Myocyte (in vitro differentiated cells): ENCODE results near the gene GAS6. TPM values are rescaled to one million over a fixed set of nuclear protein-coding genes. Genes with fewer than 3 reads are reported as not detected.
A peak's percentile ranks its signal among the peaks of the same experiment; 100 is the strongest.

Experiments
- DNase-seq: peaks from one replicate; pipeline ENCODE4 v3.0.0-alpha.2; 2012; ENCODE audit warnings: low read depth
- total RNA-seq: library from RNA; depleted of rRNA; stranded (reverse); fragments of >200 nt; gene quantifications from 2 replicates; pipeline ENCODE4 v1.2.3, GENCODE V29; 2014

Gene GAS6
- total RNA-seq, 1 donor from 2014 or later: 172 TPM

GRCh38 chr13:113822956-113823744 is 40.7 kb downstream of the GAS6 start:
- DNase-seq: no peak

GRCh38 chr13:113822266-113822665 is 41.6 kb downstream of the GAS6 start:
- DNase-seq: no peak

DNA sequence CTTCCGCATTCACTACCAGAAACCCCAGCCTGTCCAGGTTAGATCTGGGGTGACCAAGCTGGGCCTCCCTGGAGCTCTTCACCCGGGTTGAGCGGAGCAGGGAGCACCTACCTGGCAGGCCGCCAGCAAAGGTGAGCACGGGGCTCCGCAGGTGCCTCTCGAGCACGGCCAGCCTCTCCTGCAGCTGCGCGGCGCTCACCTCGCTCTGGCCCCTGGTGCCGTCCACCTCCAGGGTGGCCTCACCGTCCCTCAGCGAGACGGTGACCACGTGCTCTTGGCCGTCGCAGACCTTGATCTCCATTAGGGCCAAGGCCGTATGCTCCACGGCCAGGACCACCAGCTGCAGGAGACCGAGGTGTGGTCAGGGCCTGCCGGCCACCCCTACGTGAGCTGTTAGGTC is 42.0 kb downstream of the GAS6 start:
- no peak for DNase-seq

- DNase-seq: peak; percentile 98
Observed at GRCh38 chr13:113820813-113821651, 42.8 kb downstream of the GAS6 start.

DNA sequence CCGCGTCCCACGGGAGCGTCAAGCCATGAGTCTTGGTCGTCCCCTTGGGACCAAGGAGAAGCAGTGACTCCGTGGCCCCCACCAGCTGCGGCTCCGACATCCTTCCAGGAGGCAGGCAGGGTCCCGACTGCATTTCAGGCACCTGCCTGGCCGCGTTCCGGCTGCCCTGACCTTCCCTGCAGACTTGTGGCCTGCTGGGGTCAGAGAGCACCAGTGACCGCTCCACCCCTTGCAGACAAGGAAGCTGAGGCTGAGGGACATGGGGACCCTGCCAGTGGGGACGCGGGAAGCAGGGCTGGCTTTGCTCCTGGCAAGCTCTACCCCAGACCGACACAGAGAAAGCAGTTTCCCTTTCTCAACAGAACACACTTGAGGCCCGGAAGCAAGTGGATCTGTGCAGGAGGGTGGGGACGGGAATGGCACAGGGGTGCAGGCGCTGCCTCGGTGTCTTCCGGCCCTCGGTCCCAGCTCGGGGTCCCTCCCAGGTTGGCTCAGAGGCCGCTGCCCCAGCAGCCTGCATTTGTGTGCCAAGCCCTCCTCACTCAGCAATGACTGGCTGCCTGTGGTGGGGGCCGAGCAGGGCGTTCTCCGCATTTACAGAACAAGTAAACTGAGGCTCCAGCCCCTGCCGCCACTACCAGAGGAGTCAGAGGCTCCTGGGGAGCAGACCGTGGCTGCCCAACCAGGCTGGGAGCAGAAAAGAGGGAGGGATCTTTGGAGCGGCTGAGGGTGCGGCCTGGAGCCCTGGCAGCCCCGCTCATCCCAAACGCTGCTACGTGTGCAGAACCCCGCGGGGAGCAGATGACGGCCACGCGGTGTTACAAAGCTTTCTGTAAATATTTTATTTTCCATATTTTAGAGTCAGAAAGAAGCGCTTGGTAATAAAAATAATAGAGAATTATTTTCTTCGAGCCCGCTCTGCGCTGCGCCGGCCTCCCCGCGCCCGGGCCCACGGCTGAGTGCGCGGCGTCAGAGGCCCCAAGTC is 43.9 kb downstream of the GAS6 start:
- no peak for DNase-seq

DNA sequence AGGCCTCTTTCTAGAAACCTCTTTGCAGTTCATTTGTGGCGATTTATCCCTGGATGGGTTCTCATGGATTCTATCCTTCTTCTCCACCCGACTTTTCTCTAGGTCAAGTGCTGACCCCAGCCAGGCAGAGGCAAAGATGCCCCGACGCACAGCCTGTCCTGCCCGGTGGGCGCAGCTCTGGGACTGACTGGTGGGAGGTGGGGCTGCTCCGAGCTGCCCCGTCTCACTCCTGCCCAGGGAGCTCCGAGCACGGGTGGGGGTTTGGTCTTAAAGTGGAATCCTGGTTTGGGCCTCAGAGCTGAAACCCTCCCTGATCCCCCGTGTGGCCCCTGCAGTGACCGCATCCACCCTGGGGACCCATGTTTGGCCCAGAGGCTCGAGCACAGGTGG is 44.5 kb downstream of the GAS6 start:
- no peak for DNase-seq

DNA sequence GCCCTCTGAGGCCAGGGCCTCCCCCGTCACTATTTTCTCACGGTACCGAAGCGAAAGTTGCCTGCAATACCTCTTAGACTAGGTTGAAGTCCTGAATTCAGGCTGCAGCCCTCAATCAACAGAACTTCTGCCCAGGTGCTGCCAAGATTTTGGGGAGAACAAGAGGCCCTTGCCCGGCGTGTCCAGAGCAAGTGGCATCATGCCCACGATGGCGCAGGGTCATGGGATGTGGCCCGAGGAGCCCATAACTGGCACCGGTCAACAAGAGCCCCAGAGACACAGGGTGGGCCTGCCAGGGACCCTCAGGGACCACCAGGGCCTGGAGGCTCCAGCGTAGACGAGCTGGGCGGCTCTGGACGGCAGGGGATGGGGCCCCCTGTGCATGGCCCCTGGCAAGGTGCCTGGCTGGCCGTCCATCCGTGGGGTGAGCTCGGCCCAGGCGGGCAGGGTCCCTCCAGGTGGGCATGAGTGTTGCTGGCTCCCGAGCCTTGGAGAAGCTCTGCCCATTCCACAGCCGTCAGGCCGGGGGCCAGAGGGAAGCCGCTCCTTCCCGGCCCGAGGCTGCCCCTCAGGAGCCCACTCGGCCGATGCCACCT is 45.1 kb downstream of the GAS6 start:
- no peak for DNase-seq

- no peak for DNase-seq
Observed at GRCh38 chr13:113817860-113818691, 45.8 kb downstream of the GAS6 start.

GRCh38 chr13:113816946-113817859 is 46.7 kb downstream of the GAS6 start:
- peak; percentile 71 for DNase-seq

- no peak for DNase-seq
Observed at GRCh38 chr13:113816254-113816929, 47.5 kb downstream of the GAS6 start.

DNA sequence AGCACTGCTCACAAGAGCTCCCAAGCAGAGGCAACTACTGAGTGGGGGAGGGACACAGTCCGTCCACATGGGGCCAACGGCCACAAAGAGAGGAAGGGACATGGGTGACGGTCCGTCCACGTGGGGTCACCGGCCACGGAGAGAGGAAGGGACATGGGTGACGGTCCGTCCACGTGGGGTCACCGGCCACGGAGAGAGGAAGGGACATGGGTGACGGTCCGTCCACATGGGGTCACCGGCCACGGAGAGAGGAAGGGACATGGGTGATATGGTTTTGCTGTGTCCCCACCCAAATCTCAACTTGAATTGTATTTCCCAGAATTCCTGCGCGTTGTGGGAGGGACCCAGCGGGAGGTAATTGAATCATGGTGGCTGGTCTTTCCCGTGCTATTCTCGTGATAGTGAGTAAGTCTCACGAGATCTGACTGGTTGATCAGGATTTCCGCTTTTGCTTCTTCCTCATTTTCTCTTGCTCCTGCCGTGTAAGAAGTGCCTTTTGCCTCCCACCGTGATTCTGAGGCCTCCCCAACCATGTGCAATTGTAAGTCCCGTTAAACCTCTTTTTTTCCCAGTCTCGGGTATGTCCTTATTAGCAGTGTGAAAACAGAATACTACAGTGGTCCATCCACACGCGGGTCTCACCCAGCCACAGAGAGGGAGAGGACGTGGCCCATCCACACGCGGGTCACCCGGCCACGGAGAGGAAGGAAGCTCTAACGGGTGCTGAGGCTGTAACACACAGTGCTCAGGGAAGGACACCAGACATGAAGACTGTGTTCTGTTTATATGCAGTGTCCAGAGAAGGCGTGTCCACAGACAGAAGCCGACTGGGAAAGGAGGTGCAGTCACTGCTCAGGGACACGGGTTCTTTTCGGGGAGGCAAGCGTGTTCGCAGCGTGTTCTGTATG is 48.5 kb downstream of the GAS6 start:
- DNase-seq: no peak

GRCh38 chr13:113814435-113814821 is 49.4 kb downstream of the GAS6 start:
- peak; percentile 59 for DNase-seq

DNA sequence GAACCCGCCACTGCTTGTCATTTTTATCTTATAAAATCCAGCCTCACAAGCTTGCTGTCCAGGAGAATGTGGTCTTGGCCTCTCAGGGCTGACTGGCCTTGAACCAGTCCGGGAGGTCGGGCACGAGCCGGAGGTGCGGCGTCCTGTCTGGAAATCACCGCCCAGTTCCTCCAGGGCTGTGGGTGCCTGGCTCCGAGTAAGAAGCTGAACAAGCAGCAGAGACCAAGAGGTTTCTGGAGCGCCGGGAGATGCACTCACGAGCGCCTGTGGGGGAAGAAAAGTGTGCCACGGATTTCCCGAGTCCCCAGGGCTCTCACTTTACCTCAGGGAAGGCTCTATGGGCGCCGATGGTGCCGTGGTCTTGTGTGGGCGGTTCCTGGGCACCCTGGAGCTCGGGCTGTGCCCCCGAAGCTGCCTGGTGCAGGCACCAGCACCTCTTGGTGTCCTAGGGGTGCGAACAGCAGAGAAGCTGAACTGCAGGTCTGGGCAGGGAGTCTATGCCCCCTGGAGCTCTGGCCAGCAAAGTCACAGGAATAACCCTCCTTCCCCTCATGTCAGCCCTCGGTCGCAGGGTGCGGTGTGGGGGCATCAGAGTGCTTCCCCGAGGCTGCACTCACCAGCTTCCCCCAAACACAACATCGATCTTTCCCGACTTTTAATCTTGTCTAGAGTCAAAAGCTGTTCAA is 50.0 kb downstream of the GAS6 start:
- no peak for DNase-seq

DNA sequence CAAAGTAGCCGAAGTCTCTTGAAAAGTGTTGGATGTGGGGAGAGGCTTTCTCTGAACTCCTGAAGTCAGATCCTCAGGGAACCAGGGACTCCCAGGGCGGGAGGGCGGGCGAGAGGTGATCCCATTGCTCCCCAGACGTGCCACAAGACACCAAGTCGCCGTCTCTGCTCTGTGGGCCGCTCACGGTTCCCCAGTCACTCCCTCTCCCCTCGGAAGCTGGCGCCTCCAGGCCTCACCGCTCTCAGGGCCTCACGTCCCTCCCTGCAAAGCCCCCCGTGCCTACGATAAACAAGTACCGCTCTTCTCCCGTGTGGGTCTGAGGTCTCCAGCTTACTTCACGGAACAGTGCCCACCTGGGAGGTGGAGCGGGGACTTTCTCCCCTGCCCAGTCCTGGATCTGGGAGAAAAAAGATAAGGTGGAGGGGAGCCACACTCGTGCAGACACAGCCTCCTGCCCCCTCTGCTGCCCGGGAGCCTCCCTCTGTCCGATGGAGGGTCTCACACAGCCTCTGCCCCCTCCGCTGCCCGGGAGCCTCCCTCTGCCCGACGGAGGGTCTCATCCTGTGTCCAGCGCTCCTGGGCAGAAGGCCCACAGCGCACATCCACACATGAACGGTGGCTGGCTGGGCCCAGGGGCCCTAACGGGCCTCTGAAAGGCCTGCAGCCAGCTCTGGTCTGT is 50.7 kb downstream of the GAS6 start:
- DNase-seq: no peak

- DNase-seq: no peak
Observed at GRCh38 chr13:113812178-113813040, 51.5 kb downstream of the GAS6 start.
